K562 (cell line): ENCODE results near the gene SYCN. TPM values are rescaled to one million over a fixed set of nuclear protein-coding genes. Genes with fewer than 3 reads are reported as not detected.

Experiments
- DIDO1 ChIP-seq: fragments of 450-650 bp; IDR thresholded peaks from 2 replicates; pipeline ENCODE4 v1.6.1; 2016; ENCODE audit warnings: low read depth, missing biosample characterization, missing genetic modification characterization
- ETV1 ChIP-seq: fragments of 450-650 bp; conservative IDR thresholded peaks from 2 replicates; pipeline ENCODE4 v1.6.1; 2016; ENCODE audit warnings: missing genetic modification characterization, control low read depth, low read depth, missing compliant biosample characterization
- KLF13 ChIP-seq: fragments of 450-650 bp; IDR thresholded peaks from 2 replicates; pipeline ENCODE4 v1.6.1; 2016; ENCODE audit warnings: missing genetic modification characterization, low read depth, mild to moderate bottlenecking, missing compliant biosample characterization, moderate library complexity, borderline replicate concordance
- SREBF1 ChIP-seq: fragments of 150-350 bp; IDR thresholded peaks from 2 replicates; pipeline ENCODE4 v1.6.1; 2014; ENCODE audit warnings: antibody characterized with exemption, low read depth, low read length, borderline replicate concordance
- TGIF2 ChIP-seq: sonication (generic); formaldehyde crosslinking; IDR thresholded peaks from 2 replicates; pipeline ENCODE4 v1.8.1; 2022; ENCODE audit warnings: mild to moderate bottlenecking, missing genetic modification reagents, moderate library complexity
- TSHZ1 ChIP-seq: fragments of 250-450 bp; sonication (Bioruptor Pico); IDR thresholded peaks from 2 replicates; pipeline ENCODE4 v1.4.0; 2020; ENCODE audit warnings: mild to moderate bottlenecking, moderate library complexity
- ZBED1 ChIP-seq: IDR thresholded peaks from 2 replicates; pipeline ENCODE4 v1.6.1; 2014
- ZNF436 ChIP-seq: fragments of 250-450, 450-650 bp; sonication (Bioruptor Pico); formaldehyde crosslinking; IDR thresholded peaks from 2 replicates; pipeline ENCODE4 v1.7.0; 2020; ENCODE audit warnings: mild to moderate bottlenecking
- polyA plus RNA-seq, 8 experiments: library from polyadenylated mRNA; depleted of rRNA in 4 of 8; stranded (reverse) in 5 of 8; unstranded in 3 of 8; fragments of >200 nt; fragmentation: Nextera tagmentation in 2 of 8; fragmentation: Illumina TruSeq in 1 of 8; extraction: Ambion mirVana in 2 of 8; extraction: Trizol in 1 of 8; gene quantifications; 2 replicates each; pipeline versions ENCODE4 v1.2.1 to v1.2.3, GENCODE V29; 2011 to 2014; ENCODE audit warnings: inconsistent platforms in 1 of 8, missing spikeins in 1 of 8
- total RNA-seq, 7 experiments: library from RNA; depleted of rRNA in 6 of 7; stranded (reverse); fragments of >200 nt in 6 of 7; fragmentation: Illumina TruSeq in 2 of 7; extraction: Trizol in 2 of 7; gene quantifications; 2 replicates each; pipeline versions ENCODE4 v1.2.1 to v1.2.3, GENCODE V29; 2011 to 2021; ENCODE audit warnings: low replicate concordance in 1 of 7

Gene SYCN
- total and polyA plus RNA-seq, 9 of the 15 experiments (the other 6 are each of a cell fraction or from before 2014, with no cell fraction given) = not detected

DNA sequence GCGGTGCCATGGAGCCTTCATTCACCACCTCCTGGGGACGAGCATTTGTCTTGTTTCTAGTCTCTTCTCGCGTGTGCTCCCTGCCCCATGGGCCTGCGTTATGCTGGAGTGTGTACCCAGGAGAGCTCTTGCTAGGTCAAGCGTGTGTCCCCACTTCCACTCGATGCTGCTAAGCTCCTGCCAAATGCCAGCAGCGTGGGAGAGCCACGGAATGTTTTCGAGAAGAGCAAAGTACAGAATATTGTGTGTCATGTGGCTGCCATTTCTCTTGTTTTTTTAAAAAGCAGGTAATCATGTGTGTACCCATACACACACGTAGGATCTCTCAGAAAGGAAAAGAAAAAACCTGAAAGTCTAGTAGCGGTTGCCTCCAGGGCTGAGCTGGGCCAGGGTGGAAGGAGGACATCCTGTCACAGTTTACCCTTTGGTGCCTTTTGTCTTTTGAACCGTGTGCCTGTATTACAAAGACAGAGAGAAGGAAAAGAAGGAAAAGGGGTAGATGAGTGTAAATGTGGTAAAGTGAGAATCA is 49.9 kb downstream of the SYCN start (continued):
- TF ChIP-seq TSHZ1 (CRISPR knock-in tag) (no peak), KLF13 (tag) (no peak), TGIF2 (CRISPR knock-in tag) (no peak), DIDO1 (tag) (no peak), SREBF1 (no peak), ZNF436 (CRISPR knock-in tag) (no peak), ETV1 (tag) (no peak), ZBED1 (no peak)

Other genes starting within 250 kb of the SYCN start
Only the 7 nearest of the 18 such genes appear.
- gene PAK4, start 78.5 kb downstream of the SYCN start, total RNA-seq (2014; rRNA removed) = 5.8 and 9.2 TPM in 2 replicates
- gene PAK4, start 78.5 kb downstream of the SYCN start, total RNA-seq (2014; rRNA removed; fragmentation: Illumina TruSeq; extraction: Trizol) = 1.6 and 2.6 TPM in 2 replicates
- gene PAK4, start 78.5 kb downstream of the SYCN start, total RNA-seq (2015; rRNA removed; fragmentation: Illumina TruSeq; extraction: Trizol) = 5.4 and 6.3 TPM in 2 replicates
- gene PAK4, start 78.5 kb downstream of the SYCN start, total RNA-seq (2021) = 33.1 and 33.5 TPM in 2 replicates
- gene PAK4, start 78.5 kb downstream of the SYCN start, polyA plus RNA-seq (2011; rRNA removed) = 6.0 and 12.1 TPM in 2 replicates
- 10.6 and 22.2 TPM in 2 replicates for gene PAK4, start 78.5 kb downstream of the SYCN start, polyA plus RNA-seq (2014; fragmentation: Illumina TruSeq; extraction: Trizol)
- gene PAK4, start 78.5 kb downstream of the SYCN start, polyA plus RNA-seq (2014; fragmentation: Nextera tagmentation; extraction: Ambion mirVana) = under 1 TPM; 0.21 to 0.46 TPM
- 11.5 and 14.4 TPM in 2 replicates for gene PAK4, start 78.5 kb downstream of the SYCN start, polyA plus RNA-seq (2014; rRNA removed)
- not detected in 2 replicates for gene NCCRP1, start 7.3 kb downstream of the SYCN start, total RNA-seq (2014; rRNA removed)
- not detected in 2 replicates for gene NCCRP1, start 7.3 kb downstream of the SYCN start, total RNA-seq (2014; rRNA removed; fragmentation: Illumina TruSeq; extraction: Trizol)
- not detected in 2 replicates for gene NCCRP1, start 7.3 kb downstream of the SYCN start, total RNA-seq (2015; rRNA removed; fragmentation: Illumina TruSeq; extraction: Trizol)
- gene NCCRP1, start 7.3 kb downstream of the SYCN start, total RNA-seq (2021) = 0.11 TPM in 1 of 2 replicates, not detected in the other
- gene NCCRP1, start 7.3 kb downstream of the SYCN start, polyA plus RNA-seq (2011; rRNA removed) = 0.08 TPM in 1 of 2 replicates, not detected in the other
- not detected in 2 replicates for gene NCCRP1, start 7.3 kb downstream of the SYCN start, polyA plus RNA-seq (2014; fragmentation: Illumina TruSeq; extraction: Trizol)
- not detected for gene NCCRP1, start 7.3 kb downstream of the SYCN start, polyA plus RNA-seq (2014; fragmentation: Nextera tagmentation; extraction: Ambion mirVana)
- 0.05 and 0.34 TPM in 2 replicates for gene NCCRP1, start 7.3 kb downstream of the SYCN start, polyA plus RNA-seq (2014; rRNA removed)
- not detected in 2 replicates for gene IFNL3, start 40.7 kb upstream of the SYCN start, total RNA-seq (2014; rRNA removed)
- not detected in 2 replicates for gene IFNL3, start 40.7 kb upstream of the SYCN start, total RNA-seq (2014; rRNA removed; fragmentation: Illumina TruSeq; extraction: Trizol)
- gene IFNL3, start 40.7 kb upstream of the SYCN start, total RNA-seq (2015; rRNA removed; fragmentation: Illumina TruSeq; extraction: Trizol) = not detected in 2 replicates
- not detected in 2 replicates for gene IFNL3, start 40.7 kb upstream of the SYCN start, total RNA-seq (2021)
- gene IFNL3, start 40.7 kb upstream of the SYCN start, polyA plus RNA-seq (2011; rRNA removed) = not detected in 2 replicates
- gene IFNL3, start 40.7 kb upstream of the SYCN start, polyA plus RNA-seq (2014; fragmentation: Illumina TruSeq; extraction: Trizol) = not detected in 2 replicates
- gene IFNL3, start 40.7 kb upstream of the SYCN start, polyA plus RNA-seq (2014; fragmentation: Nextera tagmentation; extraction: Ambion mirVana) = not detected
- gene IFNL3, start 40.7 kb upstream of the SYCN start, polyA plus RNA-seq (2014; rRNA removed) = not detected in 2 replicates
- not detected in 2 replicates for gene IFNL4, start 44.6 kb upstream of the SYCN start, total RNA-seq (2014; rRNA removed)
- not detected in 2 replicates for gene IFNL4, start 44.6 kb upstream of the SYCN start, total RNA-seq (2014; rRNA removed; fragmentation: Illumina TruSeq; extraction: Trizol)
- not detected in 2 replicates for gene IFNL4, start 44.6 kb upstream of the SYCN start, total RNA-seq (2015; rRNA removed; fragmentation: Illumina TruSeq; extraction: Trizol)
- gene IFNL4, start 44.6 kb upstream of the SYCN start, total RNA-seq (2021) = not detected in 2 replicates
- gene IFNL4, start 44.6 kb upstream of the SYCN start, polyA plus RNA-seq (2011; rRNA removed) = not detected in 2 replicates
- not detected in 2 replicates for gene IFNL4, start 44.6 kb upstream of the SYCN start, polyA plus RNA-seq (2014; fragmentation: Illumina TruSeq; extraction: Trizol)
- not detected for gene IFNL4, start 44.6 kb upstream of the SYCN start, polyA plus RNA-seq (2014; fragmentation: Nextera tagmentation; extraction: Ambion mirVana)
- not detected in 2 replicates for gene IFNL4, start 44.6 kb upstream of the SYCN start, polyA plus RNA-seq (2014; rRNA removed)
- gene IFNL2, start 64.1 kb upstream of the SYCN start, total RNA-seq (2014; rRNA removed) = not detected in 2 replicates
- gene IFNL2, start 64.1 kb upstream of the SYCN start, total RNA-seq (2014; rRNA removed; fragmentation: Illumina TruSeq; extraction: Trizol) = not detected in 2 replicates
- gene IFNL2, start 64.1 kb upstream of the SYCN start, total RNA-seq (2015; rRNA removed; fragmentation: Illumina TruSeq; extraction: Trizol) = not detected in 2 replicates
- not detected in 2 replicates for gene IFNL2, start 64.1 kb upstream of the SYCN start, total RNA-seq (2021)
- gene IFNL2, start 64.1 kb upstream of the SYCN start, polyA plus RNA-seq (2011; rRNA removed) = not detected in 2 replicates
- gene IFNL2, start 64.1 kb upstream of the SYCN start, polyA plus RNA-seq (2014; fragmentation: Illumina TruSeq; extraction: Trizol) = not detected in 2 replicates
- gene IFNL2, start 64.1 kb upstream of the SYCN start, polyA plus RNA-seq (2014; fragmentation: Nextera tagmentation; extraction: Ambion mirVana) = not detected
- not detected in 2 replicates for gene IFNL2, start 64.1 kb upstream of the SYCN start, polyA plus RNA-seq (2014; rRNA removed)
- not detected in 2 replicates for gene IFNL1, start 92.1 kb upstream of the SYCN start, total RNA-seq (2014; rRNA removed)
- not detected in 2 replicates for gene IFNL1, start 92.1 kb upstream of the SYCN start, total RNA-seq (2014; rRNA removed; fragmentation: Illumina TruSeq; extraction: Trizol)
- not detected in 2 replicates for gene IFNL1, start 92.1 kb upstream of the SYCN start, total RNA-seq (2015; rRNA removed; fragmentation: Illumina TruSeq; extraction: Trizol)
- not detected in 2 replicates for gene IFNL1, start 92.1 kb upstream of the SYCN start, total RNA-seq (2021)
- not detected in 2 replicates for gene IFNL1, start 92.1 kb upstream of the SYCN start, polyA plus RNA-seq (2011; rRNA removed)
- gene IFNL1, start 92.1 kb upstream of the SYCN start, polyA plus RNA-seq (2014; fragmentation: Illumina TruSeq; extraction: Trizol) = not detected in 2 replicates
- not detected for gene IFNL1, start 92.1 kb upstream of the SYCN start, polyA plus RNA-seq (2014; fragmentation: Nextera tagmentation; extraction: Ambion mirVana)
- gene IFNL1, start 92.1 kb upstream of the SYCN start, polyA plus RNA-seq (2014; rRNA removed) = not detected in 2 replicates
- 3.8 and 5.0 TPM in 2 replicates for gene LRFN1, start 116.6 kb upstream of the SYCN start, total RNA-seq (2014; rRNA removed)
- 0.44 and 0.45 TPM in 2 replicates for gene LRFN1, start 116.6 kb upstream of the SYCN start, total RNA-seq (2014; rRNA removed; fragmentation: Illumina TruSeq; extraction: Trizol)
- 1.1 and 1.3 TPM in 2 replicates for gene LRFN1, start 116.6 kb upstream of the SYCN start, total RNA-seq (2015; rRNA removed; fragmentation: Illumina TruSeq; extraction: Trizol)
- gene LRFN1, start 116.6 kb upstream of the SYCN start, total RNA-seq (2021) = 10.6 and 10.7 TPM in 2 replicates
- 0.52 and 1.0 TPM in 2 replicates for gene LRFN1, start 116.6 kb upstream of the SYCN start, polyA plus RNA-seq (2011; rRNA removed)
- gene LRFN1, start 116.6 kb upstream of the SYCN start, polyA plus RNA-seq (2014; fragmentation: Illumina TruSeq; extraction: Trizol) = 1.3 and 2.1 TPM in 2 replicates
- under 1 TPM; 0.13 TPM for gene LRFN1, start 116.6 kb upstream of the SYCN start, polyA plus RNA-seq (2014; fragmentation: Nextera tagmentation; extraction: Ambion mirVana)
- gene LRFN1, start 116.6 kb upstream of the SYCN start, polyA plus RNA-seq (2014; rRNA removed) = 3.9 and 4.6 TPM in 2 replicates